IPS-NIHi11 (cell line): ENCODE measurements around the gene TBX6.
"Not testable (repeated sequence)": the region's sequence is repeated elsewhere in the genome, so short reads cannot be mapped to it uniquely, and the experiment has no call there.

Source experiments
- DNase-seq: peaks from one replicate; pipeline ENCODE4 v3.0.0; 2012; ENCODE audit warnings: mixed read lengths, low spot score

Gene TBX6, protein sequence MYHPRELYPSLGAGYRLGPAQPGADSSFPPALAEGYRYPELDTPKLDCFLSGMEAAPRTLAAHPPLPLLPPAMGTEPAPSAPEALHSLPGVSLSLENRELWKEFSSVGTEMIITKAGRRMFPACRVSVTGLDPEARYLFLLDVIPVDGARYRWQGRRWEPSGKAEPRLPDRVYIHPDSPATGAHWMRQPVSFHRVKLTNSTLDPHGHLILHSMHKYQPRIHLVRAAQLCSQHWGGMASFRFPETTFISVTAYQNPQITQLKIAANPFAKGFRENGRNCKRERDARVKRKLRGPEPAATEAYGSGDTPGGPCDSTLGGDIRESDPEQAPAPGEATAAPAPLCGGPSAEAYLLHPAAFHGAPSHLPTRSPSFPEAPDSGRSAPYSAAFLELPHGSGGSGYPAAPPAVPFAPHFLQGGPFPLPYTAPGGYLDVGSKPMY

DNA sequence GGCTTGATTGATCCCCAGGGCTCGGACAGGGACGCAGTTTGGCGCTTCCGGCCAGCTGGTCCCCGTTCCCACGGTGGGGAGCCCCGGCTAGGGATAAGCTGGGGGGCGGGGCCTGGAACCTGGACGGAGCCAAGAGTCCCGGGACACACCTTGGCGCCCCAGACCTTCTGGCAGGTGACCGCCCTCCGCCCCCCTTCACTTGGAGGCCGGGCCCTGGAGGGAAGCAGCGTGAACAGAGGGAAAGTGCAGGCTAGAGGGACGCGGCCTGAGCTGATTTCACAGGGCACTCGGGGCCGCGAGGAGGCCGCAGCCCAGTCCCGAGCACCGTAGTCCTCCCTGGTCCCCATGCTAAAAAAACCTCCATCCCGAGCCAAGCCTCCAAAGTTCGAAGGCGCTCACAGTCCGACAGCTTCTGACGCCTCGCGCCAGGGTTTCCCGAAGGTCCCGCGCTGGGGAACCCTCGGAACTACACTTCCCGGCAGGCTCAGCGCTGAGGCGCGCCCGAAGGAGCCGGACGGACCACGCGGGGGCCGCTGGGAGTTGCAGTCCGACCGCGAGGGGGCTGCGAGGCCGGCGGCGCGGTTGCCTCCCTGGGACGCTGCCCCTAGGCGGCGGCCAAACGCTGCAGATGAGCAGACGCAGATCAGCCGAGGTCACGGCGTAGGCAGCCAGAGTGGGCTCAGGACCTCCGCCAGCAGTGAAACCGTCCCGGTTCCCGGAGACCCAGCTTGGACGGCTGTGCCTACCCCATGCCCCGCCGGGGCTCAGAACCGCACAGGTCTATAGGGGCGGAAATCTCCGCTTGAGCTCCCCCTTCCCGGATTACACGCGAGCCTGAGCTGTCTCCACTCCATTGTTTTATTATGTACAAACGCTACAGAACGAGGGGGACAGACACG, at the start of gene TBX6:
TBX6 (minus strand) TSS at position 451 of the 899 bp plus-strand sequence. CDS start 731 bp downstream, outside the sequence.
- peak; percentile 93 for DNase-seq

DNA sequence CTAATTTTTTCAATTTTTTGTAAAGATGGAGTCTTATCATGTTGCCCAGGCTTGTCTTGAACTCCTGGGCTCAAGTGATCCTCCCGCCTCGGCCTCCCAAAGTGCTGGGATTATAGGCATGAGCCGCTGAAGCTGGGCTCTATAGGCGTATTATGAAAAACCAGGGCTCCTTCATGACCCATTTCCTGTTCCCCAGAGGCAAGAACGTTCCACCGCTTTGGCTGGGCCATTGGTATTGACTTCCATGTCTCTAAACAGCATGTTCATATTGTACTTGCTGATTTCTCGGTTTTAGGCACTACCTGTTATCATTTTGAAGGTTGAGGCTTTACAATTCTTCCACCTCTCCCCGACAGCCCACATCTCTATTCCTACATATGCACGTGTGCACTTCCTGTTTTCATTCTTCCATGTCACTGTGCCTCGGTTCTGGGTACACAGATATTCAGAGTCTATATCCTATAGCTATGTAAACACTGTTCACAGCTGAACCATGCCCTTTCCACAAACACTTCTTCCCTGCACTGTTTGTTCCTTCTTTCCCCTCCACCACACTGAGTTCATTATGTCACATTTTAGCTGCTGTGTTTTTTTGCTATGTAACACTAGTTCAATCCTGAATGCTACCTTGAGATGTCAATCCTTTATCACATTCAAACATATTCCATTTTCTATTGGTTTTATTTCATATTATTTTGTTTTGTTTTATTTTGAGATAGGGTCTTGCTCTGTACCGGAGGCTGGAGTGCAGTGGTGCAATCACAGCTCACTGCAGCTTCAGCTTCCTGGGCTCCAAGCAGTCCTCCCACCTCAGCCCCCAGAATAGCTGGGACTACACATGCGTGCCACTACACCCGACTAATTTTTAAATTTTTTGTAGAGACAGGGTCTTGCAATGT, 48.1 kb upstream of the TBX6 start:
- DNase-seq = no peak

DNA sequence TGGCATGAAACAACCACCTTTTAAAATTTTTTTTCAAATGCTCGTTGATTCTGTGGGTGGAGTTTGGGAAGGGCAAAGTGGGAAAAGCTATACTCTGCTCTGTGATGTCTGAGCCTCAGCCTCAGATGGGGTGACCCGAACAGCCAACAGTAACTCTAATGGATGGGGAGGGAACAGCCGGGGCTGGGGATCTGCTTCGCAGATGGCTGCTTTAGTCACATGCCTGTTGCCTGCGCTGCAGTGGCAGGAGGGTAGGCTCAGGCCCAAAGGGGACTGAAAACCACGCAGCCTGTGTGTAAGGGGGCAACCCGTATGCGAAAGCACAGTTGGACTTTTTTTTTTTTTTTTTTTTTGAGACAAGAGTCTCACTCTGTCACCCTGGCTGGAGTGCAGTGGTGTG, 46.2 kb upstream of the TBX6 start:
- no peak for DNase-seq

DNA sequence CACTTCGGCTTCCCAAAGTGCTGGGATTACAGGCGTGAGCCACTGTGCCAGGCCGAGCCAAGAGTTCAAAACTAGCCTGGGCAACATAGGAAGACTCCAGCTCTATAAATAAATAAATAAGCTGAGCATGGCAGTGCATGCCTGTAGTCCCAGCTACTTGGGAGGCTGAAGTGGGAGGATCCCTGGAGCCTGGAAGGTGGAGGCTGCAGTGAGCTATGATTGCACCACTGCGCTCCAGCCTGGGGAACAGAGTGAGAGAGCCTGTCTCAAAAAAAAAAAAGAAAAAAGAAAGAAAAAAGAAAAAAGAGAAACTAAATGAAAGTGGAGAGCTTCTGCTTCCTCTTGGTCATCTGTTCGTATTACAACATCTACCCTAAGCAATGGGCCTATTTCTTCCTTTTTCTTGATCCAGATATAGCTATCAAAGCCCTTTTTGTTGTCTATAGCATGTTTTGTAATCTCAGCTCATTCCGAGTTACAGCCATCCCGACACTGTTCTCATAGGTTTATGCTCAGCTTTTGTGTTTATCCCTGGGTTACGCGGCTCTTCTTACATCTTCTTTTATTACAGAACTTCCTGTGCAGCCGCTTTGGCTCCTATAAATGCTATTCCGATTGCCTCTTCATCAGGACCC, 45.4 kb upstream of the TBX6 start:
- DNase-seq = no peak

DNA sequence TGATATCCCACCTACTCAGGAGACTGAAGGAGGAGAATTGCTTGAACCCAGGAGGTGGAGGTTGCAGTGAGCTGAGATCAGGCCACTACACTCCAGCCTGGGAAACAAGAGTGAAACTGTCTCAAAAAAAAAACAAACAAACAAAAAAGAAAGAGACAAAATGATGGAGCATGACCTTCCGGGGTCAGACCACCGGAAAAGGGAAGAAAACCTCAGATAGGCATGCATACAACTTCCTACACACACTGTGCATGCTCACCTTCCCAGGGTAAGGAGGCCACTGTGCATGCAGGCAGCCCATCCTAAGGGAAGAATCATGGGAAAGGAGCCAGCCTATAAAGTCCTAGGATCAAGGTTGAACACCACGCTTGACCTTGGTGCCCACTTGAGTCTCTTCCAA, 40.9 kb upstream of the TBX6 start:
- no peak for DNase-seq

DNA sequence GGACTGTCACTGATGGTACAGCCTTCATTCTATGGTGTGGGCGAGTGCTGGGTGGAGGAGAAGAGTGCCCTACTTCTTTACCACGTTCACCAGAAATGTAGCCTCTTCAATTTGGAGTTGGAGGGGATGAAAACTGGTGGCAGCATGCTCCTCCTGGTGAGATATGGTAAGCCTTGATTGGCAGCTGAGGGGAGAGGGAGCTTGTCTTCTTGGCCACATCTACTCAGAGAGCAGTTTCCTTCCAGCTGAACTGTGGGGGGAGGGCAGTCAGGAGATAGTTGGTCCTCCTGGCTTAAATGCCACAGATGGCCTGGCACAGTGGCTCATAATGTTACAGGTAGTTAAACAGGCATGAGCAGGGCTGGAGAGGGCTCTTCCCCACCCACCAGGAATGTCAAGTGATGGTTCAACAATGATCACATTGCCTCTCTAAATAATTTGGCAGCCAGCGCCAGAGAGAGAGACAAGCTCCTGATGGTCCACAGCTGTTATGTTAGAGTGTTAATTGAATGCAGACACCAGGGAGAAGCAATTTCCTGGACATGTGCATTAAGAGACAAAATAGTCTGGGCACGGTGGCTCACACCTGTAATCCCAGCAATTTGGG, 40.2 kb upstream of the TBX6 start:
- no peak for DNase-seq

DNA sequence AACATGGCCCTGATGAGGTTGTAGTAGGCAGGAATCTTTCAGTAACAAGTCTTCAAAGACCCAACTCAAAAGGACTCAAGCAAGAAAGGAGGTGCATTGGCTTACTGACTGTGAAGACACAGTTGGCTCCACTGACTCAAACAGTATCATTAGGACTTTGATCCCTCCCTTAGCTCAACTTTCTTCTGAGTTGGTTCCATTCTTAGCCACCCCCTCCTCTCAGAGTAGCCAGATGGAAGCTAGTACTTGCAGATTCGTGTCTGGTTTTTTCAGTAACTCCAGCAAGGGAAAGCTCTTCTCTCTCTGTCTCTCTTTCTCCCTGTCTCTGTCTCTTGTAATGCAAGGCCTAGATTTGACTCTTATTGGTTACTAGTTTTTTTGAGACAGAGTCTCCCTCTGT, 36.3 kb upstream of the TBX6 start:
- DNase-seq = no peak

DNA sequence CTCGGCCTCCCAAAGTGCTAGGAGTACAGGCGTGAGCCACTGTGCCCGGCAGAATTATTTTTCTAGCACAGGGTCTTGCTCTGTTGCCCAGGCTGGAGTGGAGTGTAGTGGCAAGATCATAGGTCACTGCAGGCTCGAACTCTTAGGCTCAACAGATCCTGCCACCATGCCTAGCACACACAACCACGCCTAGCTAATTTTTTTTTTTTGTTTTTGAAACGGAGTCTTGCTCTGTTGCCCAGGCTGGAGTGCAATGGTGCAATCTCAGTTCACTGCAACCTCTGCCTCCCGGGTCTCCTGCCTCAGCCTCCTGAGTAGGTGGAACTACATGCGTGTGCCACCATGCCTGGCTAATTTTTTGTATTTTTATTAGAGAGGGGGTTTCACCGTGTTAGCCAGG, 34.0 kb upstream of the TBX6 start:
- not testable (repeated sequence) for DNase-seq

DNA sequence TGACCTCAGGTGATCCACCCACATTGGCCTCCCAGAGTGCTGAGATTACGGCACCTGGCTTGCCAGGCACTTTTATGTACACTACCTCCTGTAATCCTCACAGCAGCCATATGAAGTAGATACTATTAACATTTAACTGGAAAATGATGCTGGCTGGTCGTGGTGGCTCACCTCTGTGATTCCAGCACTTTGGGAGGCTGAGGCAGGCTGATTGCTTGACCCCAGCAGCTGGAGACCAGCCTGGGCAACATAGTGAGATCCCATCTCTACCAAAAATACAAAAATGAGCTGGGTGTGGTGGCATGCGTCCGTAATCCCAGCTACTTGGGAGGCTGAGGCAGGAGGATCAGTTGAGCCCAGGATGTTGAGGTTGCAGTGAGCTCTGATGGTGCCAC, 33.3 kb upstream of the TBX6 start:
- DNase-seq = no peak

DNA sequence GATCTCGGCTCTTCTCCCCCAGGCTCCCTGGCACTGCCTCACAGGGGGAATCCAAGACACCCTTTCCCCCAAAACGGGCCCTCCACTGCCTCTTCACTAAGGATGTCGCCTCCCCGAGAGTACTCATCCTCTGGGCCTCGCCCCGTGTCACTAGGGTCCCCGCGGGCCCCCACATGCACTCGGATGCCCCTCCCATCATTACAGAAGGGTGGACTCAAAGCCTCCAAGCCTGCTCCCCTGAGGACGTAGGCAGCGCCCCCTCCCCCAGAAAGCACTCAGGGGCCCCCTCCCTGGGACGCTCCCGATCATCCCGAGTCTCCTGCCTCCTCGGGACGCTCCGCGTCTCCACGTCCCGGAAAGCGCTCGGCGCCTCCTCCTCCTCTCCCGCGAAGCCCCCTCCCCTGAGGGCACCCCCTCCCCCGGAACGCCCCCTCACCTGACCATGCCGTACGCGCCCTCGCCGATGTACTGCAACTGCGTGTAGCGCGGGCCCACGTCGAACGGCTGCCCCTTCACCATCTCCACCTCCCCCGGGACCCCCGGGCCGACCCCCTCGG, 31.0 kb upstream of the TBX6 start:
- no peak for DNase-seq

DNA sequence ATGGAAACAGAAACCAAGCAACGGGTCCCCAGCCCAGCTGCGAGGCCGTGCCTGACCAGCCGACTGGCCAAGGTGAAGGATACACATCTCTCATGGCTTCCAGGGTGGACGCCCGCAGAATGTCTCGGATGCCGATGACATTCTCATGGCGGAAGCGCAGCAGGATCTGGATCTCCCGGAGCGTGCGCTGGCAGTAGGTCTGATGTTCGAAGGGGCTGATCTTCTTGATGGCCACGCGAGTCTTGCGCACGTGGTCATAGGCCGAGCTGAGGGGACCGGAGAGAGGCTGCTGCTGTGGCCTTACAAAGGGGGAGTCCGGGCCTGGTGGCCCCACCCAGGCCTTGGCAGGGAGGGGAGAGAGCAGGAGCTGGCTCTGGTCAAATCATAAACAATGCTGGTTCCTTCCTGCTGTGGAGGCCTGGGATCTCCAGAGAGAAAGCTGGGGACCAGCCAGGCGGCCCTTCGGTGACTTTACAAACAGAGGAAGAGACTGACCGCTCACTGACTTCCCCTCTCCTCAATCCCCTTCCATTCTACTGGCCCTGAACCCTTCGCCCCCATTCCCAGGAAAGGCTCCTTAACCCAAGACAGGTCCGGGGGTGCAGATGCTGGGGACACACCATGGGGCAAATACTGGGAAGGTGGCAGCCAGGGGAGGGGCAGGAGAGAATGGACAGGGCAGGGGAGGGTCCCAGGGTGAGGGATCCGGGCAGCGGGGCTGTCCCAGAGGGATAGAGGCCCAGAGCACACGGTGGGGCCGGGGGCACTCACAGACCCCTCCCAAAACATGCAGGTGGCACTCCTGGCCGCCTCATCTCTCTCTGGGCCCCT, 30.2 kb upstream of the TBX6 start:
- no peak for DNase-seq

DNA sequence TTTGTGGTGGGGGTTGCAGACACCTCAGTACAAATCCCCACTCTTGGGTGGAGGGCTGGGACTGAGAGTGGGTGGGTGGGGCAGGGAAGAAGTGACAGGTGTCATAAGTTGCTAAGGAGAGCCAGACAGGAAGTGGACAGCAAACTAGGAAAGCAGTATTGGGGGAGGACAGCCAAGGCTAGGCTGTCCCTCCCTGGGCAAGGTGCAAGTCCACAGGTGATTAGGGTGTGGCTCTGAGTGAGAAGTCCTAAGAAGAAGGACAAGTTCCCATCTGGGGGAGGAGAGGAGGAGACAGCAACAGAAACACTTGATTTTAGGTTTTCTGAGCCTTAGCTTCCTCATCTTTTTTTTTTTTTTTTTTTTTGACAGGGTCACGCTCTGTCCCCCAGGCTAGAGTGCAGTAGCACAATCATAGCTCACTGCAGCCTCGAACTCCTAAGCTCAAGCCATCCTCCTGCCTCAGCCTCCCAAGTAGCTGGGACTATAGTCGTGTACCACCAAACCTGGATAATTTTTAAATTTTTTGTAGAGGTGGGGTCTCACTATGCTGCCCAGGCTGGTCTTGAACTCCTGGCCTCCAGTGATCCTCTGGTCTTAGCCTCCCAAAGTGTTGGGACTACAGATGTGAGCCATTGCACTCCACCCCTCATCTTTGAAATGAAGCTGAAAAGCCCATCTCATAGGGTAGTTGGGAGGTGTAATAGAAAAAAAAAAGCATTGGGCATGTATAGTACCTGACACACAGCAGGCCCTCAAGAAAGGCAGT, 28.8 kb upstream of the TBX6 start:
- DNase-seq = no peak

DNA sequence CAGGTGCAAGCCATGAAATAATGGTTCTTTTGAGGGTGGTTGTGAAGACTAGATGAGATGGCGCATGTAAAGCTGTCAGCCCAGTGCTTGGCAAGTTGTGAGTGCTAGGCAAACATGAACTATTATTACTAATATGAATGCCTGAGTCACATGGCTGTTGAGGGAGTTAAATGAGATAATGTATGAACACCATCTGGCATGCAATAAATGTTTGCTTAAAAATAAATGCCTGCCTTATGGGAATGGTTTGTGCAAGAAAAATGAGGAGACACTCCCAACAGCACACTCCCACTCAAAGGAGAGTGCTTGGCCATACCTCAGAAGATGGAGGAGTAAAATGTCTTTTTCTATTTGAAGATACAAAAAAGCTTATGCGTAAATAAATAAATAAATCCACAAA, 27.7 kb upstream of the TBX6 start:
- no peak for DNase-seq

DNA sequence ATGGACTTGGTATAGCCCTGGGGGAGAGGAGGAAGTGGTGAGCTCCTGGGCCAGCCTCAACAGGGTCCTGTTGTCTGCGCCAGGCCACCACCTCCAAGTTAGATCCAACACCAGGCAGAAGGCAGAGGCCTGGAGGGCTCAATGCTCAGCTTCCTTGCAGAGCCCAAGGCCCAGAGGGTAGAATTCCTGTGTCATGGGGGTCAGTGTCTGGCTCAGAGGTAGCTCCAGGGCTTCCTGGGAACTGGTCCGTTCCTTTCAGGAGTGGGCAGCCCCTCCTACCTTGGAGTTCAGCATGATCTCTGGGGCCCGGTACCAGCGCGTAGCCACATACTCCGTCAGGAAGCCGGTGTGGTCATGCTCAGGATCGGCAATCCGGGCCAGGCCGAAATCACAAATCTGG, 26.0 kb upstream of the TBX6 start:
- no peak for DNase-seq

DNA sequence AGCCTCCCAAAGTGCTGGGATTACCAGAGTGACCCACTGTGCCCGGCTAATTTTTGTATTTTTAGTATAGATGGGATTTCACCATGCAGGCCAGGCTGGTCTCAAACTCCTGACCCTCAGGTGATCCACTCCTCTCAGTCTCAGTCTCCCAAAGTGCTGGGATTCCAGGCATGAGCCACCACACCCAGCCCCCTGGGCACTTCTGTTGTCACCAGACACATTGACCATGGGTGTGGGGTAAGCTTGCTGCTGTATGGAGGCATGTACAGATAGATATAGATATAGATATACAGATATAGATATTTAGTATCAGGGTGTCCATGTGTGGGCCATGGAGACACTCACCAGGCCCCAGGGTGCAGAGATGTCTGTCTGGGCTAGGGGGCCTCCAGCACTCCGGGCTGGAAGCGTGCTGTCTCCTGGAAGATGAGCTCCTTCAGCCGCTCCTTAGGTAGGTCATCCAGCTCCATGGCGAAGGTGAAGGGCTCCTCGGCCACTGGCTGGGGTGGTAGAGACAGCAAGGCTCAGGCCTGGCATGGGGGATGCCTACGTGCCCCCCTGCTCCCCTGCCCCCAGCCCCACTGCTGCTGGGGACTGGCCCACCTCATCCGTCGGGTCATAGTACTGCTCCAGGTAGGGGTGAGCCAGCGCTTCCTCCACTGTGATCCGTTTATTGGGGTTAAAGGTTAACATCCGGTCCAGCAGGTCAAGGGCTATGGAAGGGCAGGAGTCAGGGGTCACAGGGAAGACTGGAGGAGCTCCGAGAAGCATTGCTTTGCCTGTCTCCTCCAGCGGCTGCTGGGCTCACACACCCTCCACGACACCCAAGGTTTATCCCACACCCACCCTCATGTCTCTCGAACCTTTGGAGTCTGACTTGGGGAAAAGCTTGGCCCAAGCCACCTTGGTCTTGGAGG, 24.8 kb upstream of the TBX6 start:
- DNase-seq = no peak

DNA sequence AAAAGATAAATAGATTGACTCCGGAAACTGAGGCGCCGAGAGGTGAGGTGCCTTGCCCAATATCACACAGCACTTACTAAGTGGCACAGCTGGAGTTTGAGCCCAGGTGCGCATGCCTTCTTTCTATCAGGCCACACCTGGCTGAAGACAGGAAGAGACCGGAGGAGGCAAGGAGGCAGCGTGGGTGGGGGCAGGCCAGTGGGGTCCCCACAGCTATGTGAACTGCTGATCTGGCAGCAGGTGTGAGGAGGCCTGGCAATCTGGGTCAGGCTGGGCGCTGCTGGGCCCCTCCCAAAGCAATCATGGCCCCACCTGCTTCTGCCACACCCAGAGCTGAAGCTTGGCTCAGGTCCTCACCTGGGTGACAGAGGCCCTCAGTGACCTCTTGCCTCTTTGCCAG, 23.5 kb upstream of the TBX6 start:
- DNase-seq = no peak

DNA sequence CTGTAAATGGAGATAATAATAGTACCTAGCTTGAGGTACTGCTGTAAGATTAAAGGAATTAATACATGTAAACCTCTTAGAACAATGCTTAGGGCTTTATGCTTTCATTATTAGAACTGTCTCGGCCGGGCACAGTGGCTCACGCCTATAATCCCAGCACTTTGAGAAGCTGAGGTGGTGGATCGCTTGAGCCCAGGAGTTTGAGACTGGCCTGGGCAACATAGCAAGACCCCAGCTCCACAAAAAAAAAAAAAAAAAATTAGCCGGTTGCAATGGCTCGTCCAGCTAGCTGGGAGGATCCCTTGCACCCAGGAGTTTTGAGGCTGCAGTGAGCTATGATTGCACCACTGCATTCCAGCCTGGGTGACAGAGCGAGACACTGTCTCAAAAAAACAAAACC, 23.1 kb upstream of the TBX6 start:
- not testable (repeated sequence) for DNase-seq

DNA sequence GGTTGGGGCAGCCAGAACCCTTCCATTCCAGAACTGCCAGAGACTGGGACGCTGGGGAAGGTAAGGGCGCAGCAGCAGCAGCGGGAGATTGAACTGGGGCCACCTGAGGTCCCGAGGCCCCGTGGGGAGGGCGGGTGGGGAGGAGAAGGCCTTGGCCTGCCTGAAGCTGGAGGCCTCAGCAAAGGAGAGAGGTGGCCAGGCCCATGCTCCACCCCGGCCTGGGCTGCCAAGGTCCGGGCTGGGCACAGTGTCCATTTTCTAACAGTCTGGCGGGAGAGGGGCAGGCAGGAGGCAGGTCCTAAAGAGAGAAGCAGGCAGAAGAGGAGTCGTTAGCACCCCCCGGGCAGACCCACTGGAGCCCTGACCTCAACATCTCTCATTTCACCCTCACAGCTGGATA, 22.7 kb upstream of the TBX6 start:
- DNase-seq = no peak
